Measurements from ENCODE around the gene POU2AF1. TPM values are rescaled to one million over a fixed set of nuclear protein-coding genes. Genes with fewer than 3 reads are reported as not detected.

POU2AF1 gene
- total and polyA plus RNA-seq, 12 donors = 0.07 to 1.8 (median 0.15) TPM; not detected in 3

DNA sequence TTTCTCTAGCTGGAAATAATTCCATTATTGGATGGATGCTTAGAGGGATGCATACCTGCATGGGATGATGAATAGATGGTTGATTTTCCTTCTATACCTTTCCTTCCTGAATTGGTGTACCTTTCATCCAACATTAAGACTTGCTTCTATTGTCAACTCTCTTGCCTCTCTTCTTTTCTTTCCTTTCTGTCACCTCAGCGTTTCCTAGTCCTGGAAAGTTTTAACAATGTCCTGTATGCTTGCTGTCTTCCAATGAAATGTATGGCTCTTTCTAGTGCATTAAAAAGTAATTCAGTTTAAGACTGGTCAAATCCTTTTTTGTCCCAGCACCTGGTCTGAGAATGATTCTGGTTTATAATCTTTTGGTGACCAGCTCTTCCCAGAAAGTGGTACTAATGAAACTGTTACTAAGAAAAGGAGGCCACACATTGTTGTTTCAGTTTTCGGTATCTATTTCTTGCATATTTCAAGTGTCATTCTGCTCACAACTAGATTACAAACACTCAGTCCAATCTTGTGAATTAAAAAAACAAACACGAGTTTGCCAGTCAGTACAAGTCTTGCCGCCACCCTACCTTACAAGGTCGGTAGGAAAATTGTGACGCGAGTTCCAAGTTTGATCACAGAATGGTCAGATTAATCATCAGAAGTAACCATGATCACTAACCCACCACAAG lies 8.0 kb downstream of the POU2AF1 start:
- H3K4me3 ChIP-seq = no peak overlapping the region
- intact Hi-C loops (cut with DNase I) = no loop called here
- H3K27ac ChIP-seq = no peak overlapping the region
- H3K36me3 ChIP-seq = no peaks in the 10 kb centered on the region
- DNase-seq (no peak), ATAC-seq (no peak)
- no peaks in the 10 kb centered on the region for H3K4me1 ChIP-seq
- no peaks in the 10 kb centered on the region for H3K9me3 ChIP-seq
- peaks cover 0 to 8% (median 0%) of the 10 kb centered on the region in 7 donors for H3K27me3 ChIP-seq
- WGBS, 2 donors = 74 to 79% methylated on average over 7 of the region's 7 CpGs
- TF ChIP-seq, protein P1, sequence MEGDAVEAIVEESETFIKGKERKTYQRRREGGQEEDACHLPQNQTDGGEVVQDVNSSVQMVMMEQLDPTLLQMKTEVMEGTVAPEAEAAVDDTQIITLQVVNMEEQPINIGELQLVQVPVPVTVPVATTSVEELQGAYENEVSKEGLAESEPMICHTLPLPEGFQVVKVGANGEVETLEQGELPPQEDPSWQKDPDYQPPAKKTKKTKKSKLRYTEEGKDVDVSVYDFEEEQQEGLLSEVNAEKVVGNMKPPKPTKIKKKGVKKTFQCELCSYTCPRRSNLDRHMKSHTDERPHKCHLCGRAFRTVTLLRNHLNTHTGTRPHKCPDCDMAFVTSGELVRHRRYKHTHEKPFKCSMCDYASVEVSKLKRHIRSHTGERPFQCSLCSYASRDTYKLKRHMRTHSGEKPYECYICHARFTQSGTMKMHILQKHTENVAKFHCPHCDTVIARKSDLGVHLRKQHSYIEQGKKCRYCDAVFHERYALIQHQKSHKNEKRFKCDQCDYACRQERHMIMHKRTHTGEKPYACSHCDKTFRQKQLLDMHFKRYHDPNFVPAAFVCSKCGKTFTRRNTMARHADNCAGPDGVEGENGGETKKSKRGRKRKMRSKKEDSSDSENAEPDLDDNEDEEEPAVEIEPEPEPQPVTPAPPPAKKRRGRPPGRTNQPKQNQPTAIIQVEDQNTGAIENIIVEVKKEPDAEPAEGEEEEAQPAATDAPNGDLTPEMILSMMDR (IDR thresholded peaks at IDR 0.05) = no peak

DNA sequence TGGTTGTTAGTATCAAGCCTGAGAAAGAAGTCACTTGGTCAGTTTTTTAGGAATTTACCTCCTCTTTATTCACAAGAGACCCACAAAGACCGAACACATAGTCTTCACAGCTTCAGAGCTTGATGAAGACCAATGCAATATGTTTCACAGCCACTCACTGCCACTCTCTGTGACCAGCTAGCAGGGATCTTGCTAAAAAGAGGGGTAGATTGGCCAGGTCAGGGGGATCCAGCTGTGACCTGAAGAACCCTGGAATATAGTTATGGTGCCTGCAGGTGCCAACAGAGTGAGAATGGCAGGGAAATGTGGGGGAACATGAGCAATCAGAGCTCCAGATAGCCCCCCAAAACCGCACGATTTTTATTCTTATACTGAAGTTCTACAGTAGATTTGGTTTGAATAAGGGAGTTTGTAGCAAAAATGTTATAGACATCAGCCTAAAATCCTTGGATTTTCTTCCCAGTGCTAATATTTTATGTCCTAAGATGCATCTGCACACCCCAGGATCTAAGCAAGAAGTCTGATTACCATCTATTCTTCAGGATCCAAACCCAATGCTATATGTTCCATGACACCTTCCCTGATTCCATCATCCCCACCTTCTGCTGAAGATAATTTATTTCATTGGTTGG lies 8.7 kb downstream of the POU2AF1 start:
- no peak overlapping the region for H3K27ac ChIP-seq
- intact Hi-C loops (cut with DNase I) = no loop called here
- no peaks in the 10 kb centered on the region for H3K9me3 ChIP-seq
- 83 to 84% methylated on average over 3 of the region's 3 CpGs for WGBS, 2 donors
- no peak overlapping the region for H3K4me3 ChIP-seq
- TF ChIP-seq, protein P1 (IDR thresholded peaks at IDR 0.05) = no peak
- H3K27me3 ChIP-seq = peaks cover 0 to 8% (median 0%) of the 10 kb centered on the region in 7 donors
- no peak for ATAC-seq
- no peak for DNase-seq
- no peaks in the 10 kb centered on the region for H3K36me3 ChIP-seq
- no peaks in the 10 kb centered on the region for H3K4me1 ChIP-seq

DNA sequence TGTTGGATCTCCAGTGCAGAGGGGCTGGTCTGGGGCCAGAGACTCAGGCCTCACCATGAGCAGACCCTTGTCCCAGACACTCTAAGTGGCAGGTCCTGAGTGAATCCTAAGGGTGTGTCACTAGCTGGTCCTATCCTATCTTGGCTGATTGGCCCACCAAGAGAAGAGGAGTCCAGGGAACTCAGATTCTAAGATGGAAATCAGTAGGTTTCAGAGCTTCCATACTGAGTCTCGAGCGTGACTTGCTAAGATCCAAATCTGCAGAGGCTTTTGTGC lies 10.9 kb downstream of the POU2AF1 start:
- WGBS, 2 donors = 94 to 95% methylated on average over 2 of the region's 2 CpGs
- H3K4me1 ChIP-seq = no peaks in the 10 kb centered on the region
- ATAC-seq = no peak
- intact Hi-C loops (cut with DNase I) = no loop called here
- DNase-seq = no peak
- no peaks in the 10 kb centered on the region for H3K36me3 ChIP-seq
- H3K4me3 ChIP-seq = no peak overlapping the region
- no peak overlapping the region for H3K27ac ChIP-seq
- H3K27me3 ChIP-seq = peaks cover 0 to 8% (median 0%) of the 10 kb centered on the region in 7 donors
- TF ChIP-seq, protein P1 (IDR thresholded peaks at IDR 0.05) = no peak
- H3K9me3 ChIP-seq = no peaks in the 10 kb centered on the region

DNA sequence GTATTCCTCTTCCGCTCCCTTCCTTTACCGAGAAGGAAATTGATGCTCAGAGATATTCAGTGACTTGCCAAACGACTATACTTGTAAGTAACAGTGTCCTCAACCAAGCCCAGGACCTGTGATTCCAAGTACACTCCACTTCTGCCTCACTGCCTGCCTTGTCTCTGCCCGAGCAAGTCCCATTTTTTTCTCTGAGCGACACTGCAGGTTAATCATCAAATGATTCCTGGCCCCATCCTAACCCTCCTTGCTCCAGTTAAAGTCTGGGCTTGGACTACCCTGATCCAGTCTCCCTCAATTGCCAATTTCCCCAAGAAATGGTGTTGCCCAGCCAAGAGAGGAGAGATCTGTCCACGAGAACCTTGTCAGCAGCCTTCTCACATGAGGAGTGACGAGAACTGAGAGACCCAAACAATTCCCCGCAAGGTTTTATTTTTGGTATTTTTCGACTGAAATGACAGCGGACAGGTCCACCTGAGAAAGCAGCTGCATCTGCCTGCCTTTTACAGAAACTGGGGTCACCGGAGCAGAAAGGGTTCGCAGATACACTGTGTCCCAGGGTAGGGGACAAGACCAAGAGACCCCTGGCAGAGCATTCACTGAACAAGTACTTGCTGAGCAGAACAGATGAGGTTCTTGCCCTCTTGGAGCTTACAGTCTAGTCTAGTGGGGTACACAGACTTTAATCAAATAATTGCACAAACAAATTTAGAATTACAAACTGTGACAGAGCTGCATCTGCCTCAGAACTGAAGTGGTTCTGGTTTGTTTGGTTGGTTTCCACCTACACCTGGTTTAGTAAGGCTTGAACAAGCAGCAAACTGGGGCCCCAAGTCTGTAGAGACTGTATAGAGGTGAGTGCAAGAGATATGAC lies 11.4 kb downstream of the POU2AF1 start:
- ATAC-seq = no peak
- Histone ChIP-seq H3K27me3 (peaks cover 0 to 8% (median 0%) of the 10 kb centered on the region in 7 donors), H3K4me3 (no peak overlapping the region), H3K27ac (no peak overlapping the region), H3K4me1 (no peaks in the 10 kb centered on the region), H3K9me3 (no peaks in the 10 kb centered on the region), H3K36me3 (no peaks in the 10 kb centered on the region)
- no peak for DNase-seq
- TF ChIP-seq, protein P1 (IDR thresholded peaks at IDR 0.05) = no peak
- 88 to 90% methylated on average over 12 of the region's 12 CpGs for WGBS, 2 donors
- intact Hi-C loops (cut with DNase I) = no loop called here
